GM12878 (cell line): ENCODE results near the gene MACF1. TPM values are rescaled to one million over a fixed set of nuclear protein-coding genes. Genes with fewer than 3 reads are reported as not detected.

Source experiments
- CBX5 ChIP-seq: sonication (generic); IDR thresholded peaks from 2 replicates; pipeline ENCODE4 v1.6.1; 2016; ENCODE audit warnings: low read depth, moderate library complexity, mild to moderate bottlenecking, inconsistent platforms
- DPF2 ChIP-seq: fragments of 450-650 bp; IDR thresholded peaks from 2 replicates; pipeline ENCODE4 v1.6.1; 2017; ENCODE audit warnings: mild to moderate bottlenecking
- FOXM1 ChIP-seq: IDR thresholded peaks from 2 replicates; pipeline ENCODE4 v1.6.1; 2012; ENCODE audit warnings: low read depth, mild to moderate bottlenecking, inconsistent platforms, low read length, moderate library complexity
- JUND ChIP-seq: IDR thresholded peaks from 2 replicates; pipeline ENCODE4 v1.6.1; 2012; ENCODE audit warnings: low read depth, mild to moderate bottlenecking, low read length, improper control_type of control experiment, moderate library complexity
- KAT2A ChIP-seq: conservative IDR thresholded peaks from 2 replicates; pipeline ENCODE4 v1.6.1; 2011; ENCODE audit warnings: low read depth, low read length; ENCODE audit not compliant: control insufficient read depth
- MEF2A ChIP-seq: IDR thresholded peaks from 2 replicates; pipeline ENCODE4 v1.6.1; 2011; ENCODE audit warnings: low read depth, mild to moderate bottlenecking, low read length, moderate library complexity; ENCODE audit not compliant: insufficient read depth
- polyA plus RNA-seq, 11 experiments: library from polyadenylated mRNA; depleted of rRNA in 4 of 11; unstranded in 6 of 11; stranded (reverse) in 5 of 11; fragments of >200 nt; fragmentation: Nextera tagmentation in 4 of 11; fragmentation: Illumina TruSeq in 1 of 11; extraction: Ambion mirVana in 4 of 11; extraction: Trizol in 1 of 11; gene quantifications; 1 replicate in 1 of 11; 2 replicates in 10 of 11; pipeline versions ENCODE4 v1.2.1 to v1.2.3, GENCODE V29; 2011 to 2016; ENCODE audit warnings: inconsistent platforms in 2 of 11, missing spikeins in 2 of 11, low read depth in 1 of 11
- total RNA-seq, 4 experiments: library from RNA; depleted of rRNA in 3 of 4; stranded (reverse); fragments of >200 nt in 3 of 4; fragmentation: Illumina TruSeq in 1 of 4; extraction: Trizol in 1 of 4; gene quantifications; 2 replicates each; pipeline versions ENCODE4 v1.2.1 to v1.2.3, GENCODE V29; 2013 to 2021
- TF ChIP-seq, protein P1 (sequence below): IDR thresholded peaks from 2 replicates; pipeline ENCODE4 v1.6.1; 2011; ENCODE audit warnings: borderline replicate concordance, low read depth, mild to moderate bottlenecking, moderate library complexity, mixed read lengths, low read length; ENCODE audit not compliant: insufficient read depth; ENCODE audit errors: extremely low read length
- TF ChIP-seq, protein P2 (sequence below): fragments of 450-650 bp; formaldehyde crosslinking; IDR thresholded peaks from 2 replicates; pipeline ENCODE4 v1.5.0; 2022; ENCODE audit warnings: mild to moderate bottlenecking, missing genetic modification characterization
- TF ChIP-seq, protein P3 (sequence below): fragments of 450-650 bp; IDR thresholded peaks from 2 replicates; pipeline ENCODE4 v1.6.1; 2016; ENCODE audit warnings: mild to moderate bottlenecking, moderate library complexity, borderline replicate concordance
- TF ChIP-seq, protein P4 (sequence below): IDR thresholded peaks from 2 replicates; pipeline ENCODE4 v1.6.1; 2012; ENCODE audit warnings: low read depth, low read length, improper control_type of control experiment
- TF ChIP-seq, protein P5 (sequence below): fragments of 450-650 bp; IDR thresholded peaks from 2 replicates; pipeline ENCODE4 v1.6.1; 2016; ENCODE audit warnings: mild to moderate bottlenecking
- TF ChIP-seq, protein P6 (sequence below): fragments of 450-650 bp; IDR thresholded peaks from 2 replicates; pipeline ENCODE4 v1.6.1; 2017; ENCODE audit warnings: mild to moderate bottlenecking, moderate library complexity

Gene MACF1
- total and polyA plus RNA-seq, 10 of the 15 experiments (the other 5 are each of a cell fraction or from before 2014, with no cell fraction given), result 15.5 to 201 (median 76.9) TPM

DNA sequence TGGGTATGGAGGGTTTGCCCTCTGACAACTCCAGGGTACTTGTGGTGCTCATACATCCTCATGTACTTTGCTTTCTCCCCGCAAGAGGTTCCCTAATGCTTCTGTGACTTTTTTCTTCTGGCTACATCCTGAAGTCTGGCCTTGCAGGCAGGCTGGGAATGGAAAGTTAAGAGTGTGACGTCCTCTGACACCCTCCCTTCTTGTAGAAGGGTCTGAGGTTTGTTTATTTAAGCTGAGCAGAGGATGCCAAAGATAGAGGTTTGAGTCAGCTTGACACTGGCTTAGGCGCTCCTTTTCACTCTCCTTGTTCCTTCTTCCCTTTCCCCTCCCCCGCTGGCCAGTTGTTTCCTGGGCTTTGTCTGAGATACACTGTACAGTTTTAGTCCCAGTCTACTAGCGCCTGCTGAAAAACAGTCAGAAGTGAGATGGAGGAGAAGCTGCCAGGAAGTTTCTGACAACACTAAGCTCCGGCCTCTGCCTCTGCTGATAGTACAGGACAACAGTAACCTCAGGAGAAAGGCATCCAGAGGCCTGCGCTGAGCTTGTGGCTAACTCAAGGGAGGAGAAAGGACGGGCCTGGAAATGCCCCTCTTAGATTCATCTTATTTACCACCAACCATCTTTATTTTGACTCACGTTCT is at the start of gene MACF1 (continued):
- TF ChIP-seq, protein P1, sequence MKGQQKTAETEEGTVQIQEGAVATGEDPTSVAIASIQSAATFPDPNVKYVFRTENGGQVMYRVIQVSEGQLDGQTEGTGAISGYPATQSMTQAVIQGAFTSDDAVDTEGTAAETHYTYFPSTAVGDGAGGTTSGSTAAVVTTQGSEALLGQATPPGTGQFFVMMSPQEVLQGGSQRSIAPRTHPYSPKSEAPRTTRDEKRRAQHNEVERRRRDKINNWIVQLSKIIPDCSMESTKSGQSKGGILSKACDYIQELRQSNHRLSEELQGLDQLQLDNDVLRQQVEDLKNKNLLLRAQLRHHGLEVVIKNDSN, result no peak
- TF ChIP-seq, protein P2, sequence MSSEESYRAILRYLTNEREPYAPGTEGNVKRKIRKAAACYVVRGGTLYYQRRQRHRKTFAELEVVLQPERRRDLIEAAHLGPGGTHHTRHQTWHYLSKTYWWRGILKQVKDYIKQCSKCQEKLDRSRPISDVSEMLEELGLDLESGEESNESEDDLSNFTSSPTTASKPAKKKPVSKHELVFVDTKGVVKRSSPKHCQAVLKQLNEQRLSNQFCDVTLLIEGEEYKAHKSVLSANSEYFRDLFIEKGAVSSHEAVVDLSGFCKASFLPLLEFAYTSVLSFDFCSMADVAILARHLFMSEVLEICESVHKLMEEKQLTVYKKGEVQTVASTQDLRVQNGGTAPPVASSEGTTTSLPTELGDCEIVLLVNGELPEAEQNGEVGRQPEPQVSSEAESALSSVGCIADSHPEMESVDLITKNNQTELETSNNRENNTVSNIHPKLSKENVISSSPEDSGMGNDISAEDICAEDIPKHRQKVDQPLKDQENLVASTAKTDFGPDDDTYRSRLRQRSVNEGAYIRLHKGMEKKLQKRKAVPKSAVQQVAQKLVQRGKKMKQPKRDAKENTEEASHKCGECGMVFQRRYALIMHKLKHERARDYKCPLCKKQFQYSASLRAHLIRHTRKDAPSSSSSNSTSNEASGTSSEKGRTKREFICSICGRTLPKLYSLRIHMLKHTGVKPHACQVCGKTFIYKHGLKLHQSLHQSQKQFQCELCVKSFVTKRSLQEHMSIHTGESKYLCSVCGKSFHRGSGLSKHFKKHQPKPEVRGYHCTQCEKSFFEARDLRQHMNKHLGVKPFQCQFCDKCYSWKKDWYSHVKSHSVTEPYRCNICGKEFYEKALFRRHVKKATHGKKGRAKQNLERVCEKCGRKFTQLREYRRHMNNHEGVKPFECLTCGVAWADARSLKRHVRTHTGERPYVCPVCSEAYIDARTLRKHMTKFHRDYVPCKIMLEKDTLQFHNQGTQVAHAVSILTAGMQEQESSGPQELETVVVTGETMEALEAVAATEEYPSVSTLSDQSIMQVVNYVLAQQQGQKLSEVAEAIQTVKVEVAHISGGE (CRISPR knock-in tag), result no peak
- TF ChIP-seq, protein P3, sequence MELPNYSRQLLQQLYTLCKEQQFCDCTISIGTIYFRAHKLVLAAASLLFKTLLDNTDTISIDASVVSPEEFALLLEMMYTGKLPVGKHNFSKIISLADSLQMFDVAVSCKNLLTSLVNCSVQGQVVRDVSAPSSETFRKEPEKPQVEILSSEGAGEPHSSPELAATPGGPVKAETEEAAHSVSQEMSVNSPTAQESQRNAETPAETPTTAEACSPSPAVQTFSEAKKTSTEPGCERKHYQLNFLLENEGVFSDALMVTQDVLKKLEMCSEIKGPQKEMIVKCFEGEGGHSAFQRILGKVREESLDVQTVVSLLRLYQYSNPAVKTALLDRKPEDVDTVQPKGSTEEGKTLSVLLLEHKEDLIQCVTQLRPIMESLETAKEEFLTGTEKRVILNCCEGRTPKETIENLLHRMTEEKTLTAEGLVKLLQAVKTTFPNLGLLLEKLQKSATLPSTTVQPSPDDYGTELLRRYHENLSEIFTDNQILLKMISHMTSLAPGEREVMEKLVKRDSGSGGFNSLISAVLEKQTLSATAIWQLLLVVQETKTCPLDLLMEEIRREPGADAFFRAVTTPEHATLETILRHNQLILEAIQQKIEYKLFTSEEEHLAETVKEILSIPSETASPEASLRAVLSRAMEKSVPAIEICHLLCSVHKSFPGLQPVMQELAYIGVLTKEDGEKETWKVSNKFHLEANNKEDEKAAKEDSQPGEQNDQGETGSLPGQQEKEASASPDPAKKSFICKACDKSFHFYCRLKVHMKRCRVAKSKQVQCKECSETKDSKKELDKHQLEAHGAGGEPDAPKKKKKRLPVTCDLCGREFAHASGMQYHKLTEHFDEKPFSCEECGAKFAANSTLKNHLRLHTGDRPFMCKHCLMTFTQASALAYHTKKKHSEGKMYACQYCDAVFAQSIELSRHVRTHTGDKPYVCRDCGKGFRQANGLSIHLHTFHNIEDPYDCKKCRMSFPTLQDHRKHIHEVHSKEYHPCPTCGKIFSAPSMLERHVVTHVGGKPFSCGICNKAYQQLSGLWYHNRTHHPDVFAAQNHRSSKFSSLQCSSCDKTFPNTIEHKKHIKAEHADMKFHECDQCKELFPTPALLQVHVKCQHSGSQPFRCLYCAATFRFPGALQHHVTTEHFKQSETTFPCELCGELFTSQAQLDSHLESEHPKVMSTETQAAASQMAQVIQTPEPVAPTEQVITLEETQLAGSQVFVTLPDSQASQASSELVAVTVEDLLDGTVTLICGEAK, result no peak
- TF ChIP-seq FOXM1 (no peak), JUND (no peak), KAT2A (no peak), DPF2 (no peak), CBX5 (no peak), MEF2A (no peak)
- TF ChIP-seq, protein P4, sequence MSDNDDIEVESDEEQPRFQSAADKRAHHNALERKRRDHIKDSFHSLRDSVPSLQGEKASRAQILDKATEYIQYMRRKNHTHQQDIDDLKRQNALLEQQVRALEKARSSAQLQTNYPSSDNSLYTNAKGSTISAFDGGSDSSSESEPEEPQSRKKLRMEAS, result no peak
- TF ChIP-seq, protein P5, sequence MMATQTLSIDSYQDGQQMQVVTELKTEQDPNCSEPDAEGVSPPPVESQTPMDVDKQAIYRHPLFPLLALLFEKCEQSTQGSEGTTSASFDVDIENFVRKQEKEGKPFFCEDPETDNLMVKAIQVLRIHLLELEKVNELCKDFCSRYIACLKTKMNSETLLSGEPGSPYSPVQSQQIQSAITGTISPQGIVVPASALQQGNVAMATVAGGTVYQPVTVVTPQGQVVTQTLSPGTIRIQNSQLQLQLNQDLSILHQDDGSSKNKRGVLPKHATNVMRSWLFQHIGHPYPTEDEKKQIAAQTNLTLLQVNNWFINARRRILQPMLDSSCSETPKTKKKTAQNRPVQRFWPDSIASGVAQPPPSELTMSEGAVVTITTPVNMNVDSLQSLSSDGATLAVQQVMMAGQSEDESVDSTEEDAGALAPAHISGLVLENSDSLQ, result no peak
- TF ChIP-seq, protein P6, sequence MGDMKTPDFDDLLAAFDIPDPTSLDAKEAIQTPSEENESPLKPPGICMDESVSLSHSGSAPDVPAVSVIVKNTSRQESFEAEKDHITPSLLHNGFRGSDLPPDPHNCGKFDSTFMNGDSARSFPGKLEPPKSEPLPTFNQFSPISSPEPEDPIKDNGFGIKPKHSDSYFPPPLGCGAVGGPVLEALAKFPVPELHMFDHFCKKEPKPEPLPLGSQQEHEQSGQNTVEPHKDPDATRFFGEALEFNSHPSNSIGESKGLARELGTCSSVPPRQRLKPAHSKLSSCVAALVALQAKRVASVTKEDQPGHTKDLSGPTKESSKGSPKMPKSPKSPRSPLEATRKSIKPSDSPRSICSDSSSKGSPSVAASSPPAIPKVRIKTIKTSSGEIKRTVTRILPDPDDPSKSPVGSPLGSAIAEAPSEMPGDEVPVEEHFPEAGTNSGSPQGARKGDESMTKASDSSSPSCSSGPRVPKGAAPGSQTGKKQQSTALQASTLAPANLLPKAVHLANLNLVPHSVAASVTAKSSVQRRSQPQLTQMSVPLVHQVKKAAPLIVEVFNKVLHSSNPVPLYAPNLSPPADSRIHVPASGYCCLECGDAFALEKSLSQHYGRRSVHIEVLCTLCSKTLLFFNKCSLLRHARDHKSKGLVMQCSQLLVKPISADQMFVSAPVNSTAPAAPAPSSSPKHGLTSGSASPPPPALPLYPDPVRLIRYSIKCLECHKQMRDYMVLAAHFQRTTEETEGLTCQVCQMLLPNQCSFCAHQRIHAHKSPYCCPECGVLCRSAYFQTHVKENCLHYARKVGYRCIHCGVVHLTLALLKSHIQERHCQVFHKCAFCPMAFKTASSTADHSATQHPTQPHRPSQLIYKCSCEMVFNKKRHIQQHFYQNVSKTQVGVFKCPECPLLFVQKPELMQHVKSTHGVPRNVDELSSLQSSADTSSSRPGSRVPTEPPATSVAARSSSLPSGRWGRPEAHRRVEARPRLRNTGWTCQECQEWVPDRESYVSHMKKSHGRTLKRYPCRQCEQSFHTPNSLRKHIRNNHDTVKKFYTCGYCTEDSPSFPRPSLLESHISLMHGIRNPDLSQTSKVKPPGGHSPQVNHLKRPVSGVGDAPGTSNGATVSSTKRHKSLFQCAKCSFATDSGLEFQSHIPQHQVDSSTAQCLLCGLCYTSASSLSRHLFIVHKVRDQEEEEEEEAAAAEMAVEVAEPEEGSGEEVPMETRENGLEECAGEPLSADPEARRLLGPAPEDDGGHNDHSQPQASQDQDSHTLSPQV, result no peak
